Panc1 (cell line): ENCODE results near the gene FAM83F. TPM values are rescaled to one million over a fixed set of nuclear protein-coding genes. Genes with fewer than 3 reads are reported as not detected.

Source experiments
- ATAC-seq: fragments of 200-7000 bp; cut with Tn5 transposase; 2 replicates; pipeline ENCODE4 v1.9.1; 2020; ENCODE audit warnings: mild to moderate bottlenecking, moderate library complexity
- BruUV-seq: library from RNA; stranded (reverse); fragments of 400-500 nt; replicated peaks from 2 replicates; lab custom pipeline; 2021; lab: Mats Ljungman, UMichigan
- CTCF ChIA-PET: fragments of 300-600 bp; sonication (Branson Sonifier 250); formaldehyde crosslinking; loops from one replicate; lab custom pipeline; 2022; ENCODE audit warnings: antibody characterized with exemption; lab: Charles Lee
- POLR2A ChIA-PET: fragments of 300-600 bp; sonication (Branson Sonifier 250); formaldehyde crosslinking; loops from one replicate; lab custom pipeline; 2022; ENCODE audit warnings: antibody characterized with exemption; lab: Charles Lee
- DNase-seq: peaks from one replicate; pipeline ENCODE4 v3.0.0-alpha.2; 2010; ENCODE audit warnings: low read depth, low spot score
- H3K27ac ChIP-seq: 2 replicates; pipeline ENCODE4 v1.5.1; 2011; ENCODE audit warnings: mild to moderate bottlenecking, low read length, inconsistent platforms
- H3K27me3 ChIP-seq: fragments of 200-500 bp; sonication (Bioruptor generic); 2 replicates; pipeline ENCODE4 v1.6.0; 2014; ENCODE audit warnings: low read length, inconsistent platforms; ENCODE audit not compliant: control insufficient read depth, insufficient read depth
- H3K36me3 ChIP-seq: fragments of 200-500 bp; sonication (Bioruptor generic); 2 replicates; pipeline ENCODE4 v1.5.1; 2014; ENCODE audit warnings: inconsistent platforms, mild to moderate bottlenecking, low read length, moderate library complexity; ENCODE audit not compliant: control insufficient read depth, insufficient read depth
- H3K4me1 ChIP-seq: 2 replicates; pipeline ENCODE4 v1.5.1; 2011; ENCODE audit warnings: inconsistent platforms, mild to moderate bottlenecking, low read length, moderate library complexity; ENCODE audit not compliant: control insufficient read depth, insufficient read depth
- H3K4me3 ChIP-seq, 2 experiments: 2 replicates each; pipeline ENCODE4 v1.5.1; 2011 to 2012; ENCODE audit warnings: low read depth in 2 of 2, low read length in 2 of 2, mild to moderate bottlenecking in 2 of 2, inconsistent platforms in 1 of 2, moderate library complexity in 1 of 2
- H3K9me3 ChIP-seq: fragments of 200-500 bp; sonication (Bioruptor generic); 2 replicates; pipeline ENCODE4 v1.5.1; 2014; ENCODE audit warnings: low read depth, mild to moderate bottlenecking, inconsistent platforms, low read length, moderate library complexity; ENCODE audit not compliant: control insufficient read depth, insufficient read depth
- POLR2AphosphoS5 ChIP-seq: IDR thresholded peaks from 2 replicates; pipeline ENCODE4 v1.6.1; 2012; ENCODE audit warnings: mild to moderate bottlenecking, low read depth, low read length, moderate library complexity
- SIN3A ChIP-seq: IDR thresholded peaks from 2 replicates; pipeline ENCODE4 v1.6.1; 2012; ENCODE audit warnings: low read depth, mild to moderate bottlenecking, low read length, moderate library complexity, borderline replicate concordance; ENCODE audit not compliant: insufficient read depth
- TCF7L2 ChIP-seq: IDR thresholded peaks from 2 replicates; pipeline ENCODE4 v1.6.1; 2011; ENCODE audit warnings: mild to moderate bottlenecking, low read depth, low read length, inconsistent platforms
- in situ Hi-C: cut with HindIII; loops from 2 replicates; pipeline ENCODE4 v1.10.0; 2016; ENCODE audit warnings: low sequenced_read_pairs, low pct_unique_long_range_greater_than_20kb
- intact Hi-C: fragments of 100-400 bp; cut with micrococcal nuclease; formaldehyde crosslinking; loops from one replicate; pipeline ENCODE4 v1.10.0; 2022; ENCODE audit not compliant: unreplicated experiment
- total RNA-seq: library from RNA; stranded (reverse); gene quantifications from one replicate; pipeline ENCODE4 v1.2.1, GENCODE V29; 2021; ENCODE audit not compliant: unreplicated experiment
- TF ChIP-seq, protein P1 (sequence below), 2 experiments: IDR thresholded peaks; 2 replicates each; pipeline ENCODE4 v1.6.1; 2011 to 2012; ENCODE audit warnings: low read depth in 2 of 2, control low read depth in 1 of 2, low read length in 1 of 2, mild to moderate bottlenecking in 1 of 2, moderate library complexity in 1 of 2; ENCODE audit not compliant: insufficient read depth in 1 of 2
- TF ChIP-seq, protein P2 (sequence below): fragments of 450-650 bp; IDR thresholded peaks from 2 replicates; pipeline ENCODE4 v1.5.1; 2017; ENCODE audit warnings: mild to moderate bottlenecking

Gene FAM83F
- total RNA-seq, 1 experiment from 2014 or later = 0.05 TPM

DNA sequence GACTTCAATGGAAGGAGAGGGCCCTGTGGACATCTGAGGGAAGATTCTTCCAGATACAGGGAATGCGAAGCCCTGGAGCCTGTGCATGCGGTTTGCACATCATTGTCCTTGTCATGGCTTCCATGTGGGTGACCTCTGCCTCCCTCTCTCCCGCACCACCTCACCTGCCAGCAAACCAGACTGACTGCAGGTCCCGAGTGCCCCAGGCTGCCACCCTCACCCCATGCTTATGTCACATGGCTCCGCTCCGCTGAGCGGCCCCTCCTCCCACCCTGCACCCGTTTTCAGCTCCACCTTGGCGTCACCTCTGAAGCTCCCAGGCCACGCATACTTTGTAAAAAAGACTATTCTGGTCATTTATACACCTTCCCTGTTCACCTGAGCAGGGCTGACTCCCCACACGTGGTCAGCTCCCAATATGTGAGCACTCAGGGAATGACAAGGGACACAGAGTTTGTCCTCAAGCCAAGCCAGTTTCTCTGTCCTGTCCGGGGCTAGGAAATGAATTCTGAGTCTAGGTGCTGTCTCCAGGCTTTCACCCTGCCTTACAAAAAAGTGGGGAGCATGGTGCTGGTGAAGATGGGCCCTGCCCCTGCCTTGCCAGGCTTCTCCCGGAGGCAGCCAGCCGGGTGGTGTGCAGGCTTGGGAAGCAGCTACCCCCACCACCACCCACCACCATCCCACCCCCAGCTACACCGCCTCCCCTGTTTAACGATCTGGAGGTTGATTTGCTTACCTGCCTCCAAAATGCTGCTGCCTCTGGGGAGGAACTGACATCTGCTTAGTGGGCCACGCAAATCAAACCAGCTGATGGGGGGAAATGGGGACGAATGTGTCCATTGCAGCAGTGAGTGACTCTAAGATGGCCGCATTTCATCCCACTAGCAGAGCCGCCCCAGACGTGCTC, 32.7 kb downstream of the FAM83F start (continued):
- no peak for TF ChIP-seq POLR2AphosphoS5

DNA sequence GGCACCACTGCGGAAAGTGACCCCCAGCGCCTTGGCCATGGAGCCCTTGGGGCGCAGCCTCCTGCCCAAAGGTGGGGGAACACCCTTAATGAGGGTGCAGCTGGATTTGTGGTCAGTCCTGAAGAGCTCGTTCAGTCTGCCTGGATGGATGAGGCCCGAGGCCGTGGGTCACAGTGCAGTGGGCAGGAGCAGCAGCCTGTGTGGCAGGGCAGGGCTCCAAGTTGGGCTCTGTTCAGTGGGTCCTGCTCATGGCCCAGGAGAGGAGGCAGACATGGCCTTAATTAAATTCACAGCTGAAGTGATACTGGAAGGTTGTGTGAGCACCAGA, 33.3 kb downstream of the FAM83F start:
- H3K36me3 ChIP-seq = no peaks in the 10 kb centered on the region
- POLR2A ChIA-PET = no interaction called here

DNA sequence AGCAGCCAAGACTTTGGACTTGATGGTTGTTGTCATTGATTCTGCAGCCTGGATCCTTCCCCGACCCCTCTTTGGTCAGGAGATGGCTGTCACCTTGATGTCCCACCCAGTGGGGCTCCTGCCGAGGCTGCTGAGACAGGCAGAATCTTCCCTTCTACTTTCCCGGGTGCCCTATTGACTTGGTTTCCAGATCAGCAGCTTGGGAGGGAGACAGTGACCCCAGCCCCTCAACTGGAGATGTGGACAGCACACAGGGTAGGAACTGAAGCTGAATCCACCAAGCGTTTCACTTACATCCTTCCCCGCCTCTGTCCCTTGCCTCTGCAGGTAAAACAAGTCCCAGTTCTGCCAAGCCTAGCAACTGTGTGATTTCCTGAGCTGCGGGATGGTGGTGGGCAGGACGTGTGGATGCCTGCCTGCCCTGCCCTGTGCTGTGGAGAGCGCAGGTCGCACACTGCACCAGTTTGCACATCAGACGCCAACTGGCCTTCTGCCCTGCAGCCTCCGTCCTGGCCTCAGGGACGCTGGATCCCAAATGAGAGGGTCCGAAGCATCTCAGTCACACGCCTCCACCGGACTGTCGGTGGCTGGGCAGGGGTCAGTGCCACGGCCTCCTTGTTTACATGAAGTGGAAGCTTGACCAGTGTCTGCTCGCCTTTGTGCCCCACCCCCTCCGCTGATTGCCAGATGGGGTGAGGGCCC, 34.6 kb downstream of the FAM83F start:
- CTCF ChIA-PET = no interaction called here
- ATAC-seq (no peak), DNase-seq (no peak)
- no peaks in the 10 kb centered on the region for H3K27me3 ChIP-seq
- BruUV-seq = no TSS peak
- POLR2A ChIA-PET = no interaction called here
- TF ChIP-seq TCF7L2 = no peak
- TF ChIP-seq, protein P1, sequence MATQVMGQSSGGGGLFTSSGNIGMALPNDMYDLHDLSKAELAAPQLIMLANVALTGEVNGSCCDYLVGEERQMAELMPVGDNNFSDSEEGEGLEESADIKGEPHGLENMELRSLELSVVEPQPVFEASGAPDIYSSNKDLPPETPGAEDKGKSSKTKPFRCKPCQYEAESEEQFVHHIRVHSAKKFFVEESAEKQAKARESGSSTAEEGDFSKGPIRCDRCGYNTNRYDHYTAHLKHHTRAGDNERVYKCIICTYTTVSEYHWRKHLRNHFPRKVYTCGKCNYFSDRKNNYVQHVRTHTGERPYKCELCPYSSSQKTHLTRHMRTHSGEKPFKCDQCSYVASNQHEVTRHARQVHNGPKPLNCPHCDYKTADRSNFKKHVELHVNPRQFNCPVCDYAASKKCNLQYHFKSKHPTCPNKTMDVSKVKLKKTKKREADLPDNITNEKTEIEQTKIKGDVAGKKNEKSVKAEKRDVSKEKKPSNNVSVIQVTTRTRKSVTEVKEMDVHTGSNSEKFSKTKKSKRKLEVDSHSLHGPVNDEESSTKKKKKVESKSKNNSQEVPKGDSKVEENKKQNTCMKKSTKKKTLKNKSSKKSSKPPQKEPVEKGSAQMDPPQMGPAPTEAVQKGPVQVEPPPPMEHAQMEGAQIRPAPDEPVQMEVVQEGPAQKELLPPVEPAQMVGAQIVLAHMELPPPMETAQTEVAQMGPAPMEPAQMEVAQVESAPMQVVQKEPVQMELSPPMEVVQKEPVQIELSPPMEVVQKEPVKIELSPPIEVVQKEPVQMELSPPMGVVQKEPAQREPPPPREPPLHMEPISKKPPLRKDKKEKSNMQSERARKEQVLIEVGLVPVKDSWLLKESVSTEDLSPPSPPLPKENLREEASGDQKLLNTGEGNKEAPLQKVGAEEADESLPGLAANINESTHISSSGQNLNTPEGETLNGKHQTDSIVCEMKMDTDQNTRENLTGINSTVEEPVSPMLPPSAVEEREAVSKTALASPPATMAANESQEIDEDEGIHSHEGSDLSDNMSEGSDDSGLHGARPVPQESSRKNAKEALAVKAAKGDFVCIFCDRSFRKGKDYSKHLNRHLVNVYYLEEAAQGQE (IDR thresholded peaks at IDR 0.05; ENCODE audit: insufficient read depth in 1 of 2, low read depth in 2 of 2, low read length in 1 of 2) = no peak
- TF ChIP-seq, protein P2, sequence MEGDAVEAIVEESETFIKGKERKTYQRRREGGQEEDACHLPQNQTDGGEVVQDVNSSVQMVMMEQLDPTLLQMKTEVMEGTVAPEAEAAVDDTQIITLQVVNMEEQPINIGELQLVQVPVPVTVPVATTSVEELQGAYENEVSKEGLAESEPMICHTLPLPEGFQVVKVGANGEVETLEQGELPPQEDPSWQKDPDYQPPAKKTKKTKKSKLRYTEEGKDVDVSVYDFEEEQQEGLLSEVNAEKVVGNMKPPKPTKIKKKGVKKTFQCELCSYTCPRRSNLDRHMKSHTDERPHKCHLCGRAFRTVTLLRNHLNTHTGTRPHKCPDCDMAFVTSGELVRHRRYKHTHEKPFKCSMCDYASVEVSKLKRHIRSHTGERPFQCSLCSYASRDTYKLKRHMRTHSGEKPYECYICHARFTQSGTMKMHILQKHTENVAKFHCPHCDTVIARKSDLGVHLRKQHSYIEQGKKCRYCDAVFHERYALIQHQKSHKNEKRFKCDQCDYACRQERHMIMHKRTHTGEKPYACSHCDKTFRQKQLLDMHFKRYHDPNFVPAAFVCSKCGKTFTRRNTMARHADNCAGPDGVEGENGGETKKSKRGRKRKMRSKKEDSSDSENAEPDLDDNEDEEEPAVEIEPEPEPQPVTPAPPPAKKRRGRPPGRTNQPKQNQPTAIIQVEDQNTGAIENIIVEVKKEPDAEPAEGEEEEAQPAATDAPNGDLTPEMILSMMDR = no peak
- no peak for TF ChIP-seq POLR2AphosphoS5
- TF ChIP-seq SIN3A = no peak
- H3K4me3 ChIP-seq = no peak overlapping the region
- no peaks in the 10 kb centered on the region for H3K4me1 ChIP-seq
- in situ Hi-C loops (no loop called here), intact Hi-C loops (no loop called here)
- no peaks in the 10 kb centered on the region for H3K36me3 ChIP-seq
- H3K27ac ChIP-seq = no peak overlapping the region
- no peaks in the 10 kb centered on the region for H3K9me3 ChIP-seq

More for the DNA sequence above, 33.3 kb downstream of the FAM83F start:
- Histone ChIP-seq H3K27ac (no peak overlapping the region), H3K9me3 (no peaks in the 10 kb centered on the region), H3K4me1 (no peaks in the 10 kb centered on the region), H3K4me3 (no peak overlapping the region), H3K27me3 (no peaks in the 10 kb centered on the region)
- in situ Hi-C loops = no loop called here
- DNase-seq (no peak), ATAC-seq (no peak)
- CTCF ChIA-PET = no interaction called here
- intact Hi-C loops = no loop called here
- BruUV-seq = no TSS peak
- TF ChIP-seq TCF7L2 (no peak), SIN3A (no peak)
- TF ChIP-seq, protein P1 (IDR thresholded peaks at IDR 0.05; ENCODE audit: insufficient read depth in 1 of 2, low read depth in 2 of 2, low read length in 1 of 2) = no peak
